ENCODE results near the gene COL6A3.

COL6A3 gene

GRCh38 chr2:237298151-237299118 lies 115.5 kb downstream of the COL6A3 start:
- H3K4me1 ChIP-seq (ENCODE audit: control insufficient read depth in 5 of 5, insufficient read depth in 5 of 5, low read length in 5 of 5) = peaks cover 0 to 22% (median 12%) of the 10 kb centered on the region in 5 donors
- H3K27ac ChIP-seq (ENCODE audit: low read depth, low read length) = no peak overlapping the region
- H3K9me3 ChIP-seq (ENCODE audit: control insufficient read depth in 5 of 5, low read length in 5 of 5) = peaks cover 0 to 4% (median 0%) of the 10 kb centered on the region in 5 donors
- H3K27me3 ChIP-seq (ENCODE audit: control insufficient read depth in 5 of 5, insufficient read depth in 4 of 5, low read length in 5 of 5) = peaks cover 0 to 5% (median 2%) of the 10 kb centered on the region in 5 donors
- H3K9ac ChIP-seq (ENCODE audit: low read length in 5 of 5) = no peak overlapping the region
- no peaks in the 10 kb centered on the region for H3K36me3 ChIP-seq (ENCODE audit: control insufficient read depth in 5 of 5, insufficient read depth in 5 of 5, low read length in 5 of 5)
- H3K4me3 ChIP-seq (ENCODE audit: low read depth in 1 of 5, low read length in 5 of 5) = no peak overlapping the region

- Histone ChIP-seq H3K4me1 (ENCODE audit: control insufficient read depth in 5 of 5, insufficient read depth in 5 of 5, low read length in 5 of 5) (peaks cover 0 to 22% (median 12%) of the 10 kb centered on the region in 5 donors), H3K27me3 (ENCODE audit: control insufficient read depth in 5 of 5, insufficient read depth in 4 of 5, low read length in 5 of 5) (peaks cover 0 to 5% (median 2%) of the 10 kb centered on the region in 5 donors), H3K4me3 (ENCODE audit: low read depth in 1 of 5, low read length in 5 of 5) (no peak overlapping the region), H3K9me3 (ENCODE audit: control insufficient read depth in 5 of 5, low read length in 5 of 5) (peaks cover 0 to 4% (median 3%) of the 10 kb centered on the region in 5 donors), H3K36me3 (ENCODE audit: control insufficient read depth in 5 of 5, insufficient read depth in 5 of 5, low read length in 5 of 5) (no peaks in the 10 kb centered on the region), H3K27ac (ENCODE audit: low read depth, low read length) (peak overlapping the region; percentile 55), H3K9ac (ENCODE audit: low read length in 5 of 5) (no peak overlapping the region)
Observed at GRCh38 chr2:237297421-237298150, 116.4 kb downstream of the COL6A3 start.

DNA sequence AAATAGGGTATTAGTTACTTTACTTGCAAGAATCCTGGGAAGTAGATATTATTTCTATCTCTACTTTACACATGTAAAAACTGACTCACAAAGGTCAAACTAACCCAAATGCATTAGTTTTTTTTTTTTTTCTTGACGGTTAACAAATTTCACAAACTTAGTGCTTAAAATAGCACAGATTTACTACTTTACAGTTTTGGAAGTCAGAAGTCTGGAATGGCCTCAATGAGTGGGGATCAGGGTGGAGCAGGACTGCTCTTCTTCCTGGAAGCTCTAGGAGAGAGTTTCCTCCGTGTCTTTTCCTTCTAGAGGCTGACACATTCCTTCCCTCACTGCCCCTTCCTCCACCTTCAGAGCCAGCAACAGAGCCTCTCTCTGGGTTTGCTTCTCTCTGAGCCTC lies 117.2 kb downstream of the COL6A3 start:
- H3K4me1 ChIP-seq (ENCODE audit: control insufficient read depth in 5 of 5, insufficient read depth in 5 of 5, low read length in 5 of 5) = peaks cover 0 to 28% (median 16%) of the 10 kb centered on the region in 5 donors
- H3K27ac ChIP-seq (ENCODE audit: low read depth, low read length) = peak overlapping the region; percentile 55
- H3K36me3 ChIP-seq (ENCODE audit: control insufficient read depth in 5 of 5, insufficient read depth in 5 of 5, low read length in 5 of 5) = no peaks in the 10 kb centered on the region
- no peak overlapping the region for H3K9ac ChIP-seq (ENCODE audit: low read length in 5 of 5)
- H3K9me3 ChIP-seq (ENCODE audit: control insufficient read depth in 5 of 5, low read length in 5 of 5) = peaks cover 0 to 4% (median 3%) of the 10 kb centered on the region in 5 donors
- H3K27me3 ChIP-seq (ENCODE audit: control insufficient read depth in 5 of 5, insufficient read depth in 4 of 5, low read length in 5 of 5) = peaks cover 0 to 5% (median 2%) of the 10 kb centered on the region in 5 donors
- H3K4me3 ChIP-seq (ENCODE audit: low read depth in 1 of 5, low read length in 5 of 5) = no peak overlapping the region

DNA sequence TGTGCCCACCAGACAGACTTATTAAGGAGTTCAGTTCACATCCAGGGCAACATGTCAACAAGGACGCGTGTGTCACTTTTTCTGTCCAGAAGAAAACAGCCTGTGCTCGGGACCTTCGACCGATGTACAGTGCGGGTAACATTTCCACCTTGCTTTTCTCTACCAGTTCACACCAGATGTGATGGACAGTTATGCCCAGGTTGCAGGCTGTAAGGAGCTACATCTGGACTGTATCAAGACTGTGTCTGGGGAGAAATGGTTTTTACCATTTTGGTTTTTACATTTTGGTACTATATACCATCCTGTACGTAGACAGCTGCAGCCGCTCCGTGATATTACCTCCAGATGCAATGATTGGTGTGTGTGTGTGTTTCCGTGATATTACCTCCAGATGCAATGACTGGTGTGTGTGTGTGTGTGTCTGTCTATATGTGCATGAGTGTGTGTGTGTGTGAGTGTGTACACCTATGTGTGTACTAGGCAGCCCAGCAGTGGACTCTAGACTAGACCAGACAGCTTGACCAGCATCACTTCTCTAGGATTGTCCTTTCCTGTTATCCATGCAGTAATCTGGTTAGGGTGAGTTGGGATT lies 118.0 kb downstream of the COL6A3 start:
- Histone ChIP-seq H3K27ac (ENCODE audit: low read depth, low read length) (peak overlapping the region; percentile 51), H3K4me1 (ENCODE audit: control insufficient read depth in 5 of 5, insufficient read depth in 5 of 5, low read length in 5 of 5) (peaks cover 0 to 35% (median 24%) of the 10 kb centered on the region in 5 donors), H3K9me3 (ENCODE audit: control insufficient read depth in 5 of 5, low read length in 5 of 5) (peaks cover 0 to 4% (median 3%) of the 10 kb centered on the region in 5 donors), H3K36me3 (ENCODE audit: control insufficient read depth in 5 of 5, insufficient read depth in 5 of 5, low read length in 5 of 5) (no peaks in the 10 kb centered on the region), H3K27me3 (ENCODE audit: control insufficient read depth in 5 of 5, insufficient read depth in 4 of 5, low read length in 5 of 5) (peaks cover 0 to 5% (median 0%) of the 10 kb centered on the region in 5 donors), H3K9ac (ENCODE audit: low read length in 5 of 5) (no peak overlapping the region), H3K4me3 (ENCODE audit: low read depth in 1 of 5, low read length in 5 of 5) (no peak overlapping the region)

DNA sequence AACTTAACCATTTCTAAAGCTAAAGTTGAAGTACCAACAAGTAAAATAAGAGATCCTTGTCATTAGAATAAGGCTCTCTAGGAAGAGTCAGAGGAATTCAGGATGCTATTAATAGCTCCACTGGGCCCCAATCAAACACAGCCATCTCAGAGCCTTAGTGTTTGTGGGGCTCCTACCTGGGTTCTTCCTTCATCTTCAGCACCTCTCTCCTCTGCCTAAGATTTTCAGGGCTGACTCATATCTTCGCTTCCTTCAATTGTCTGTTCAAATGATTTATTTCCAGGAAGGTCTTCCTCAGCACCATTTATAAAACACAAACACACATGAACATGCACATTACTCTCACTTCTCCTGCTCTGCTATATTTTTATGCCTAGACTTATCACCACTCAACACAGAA lies 119.5 kb downstream of the COL6A3 start:
- Histone ChIP-seq H3K9me3 (ENCODE audit: control insufficient read depth in 5 of 5, low read length in 5 of 5) (peaks cover 0 to 4% (median 3%) of the 10 kb centered on the region in 5 donors), H3K27ac (ENCODE audit: low read depth, low read length) (no peak overlapping the region), H3K9ac (ENCODE audit: low read length in 5 of 5) (no peak overlapping the region), H3K4me3 (ENCODE audit: low read depth in 1 of 5, low read length in 5 of 5) (no peak overlapping the region), H3K4me1 (ENCODE audit: control insufficient read depth in 5 of 5, insufficient read depth in 5 of 5, low read length in 5 of 5) (peaks cover 0 to 46% (median 34%) of the 10 kb centered on the region in 5 donors), H3K36me3 (ENCODE audit: control insufficient read depth in 5 of 5, insufficient read depth in 5 of 5, low read length in 5 of 5) (no peaks in the 10 kb centered on the region), H3K27me3 (ENCODE audit: control insufficient read depth in 5 of 5, insufficient read depth in 4 of 5, low read length in 5 of 5) (no peaks in the 10 kb centered on the region)

DNA sequence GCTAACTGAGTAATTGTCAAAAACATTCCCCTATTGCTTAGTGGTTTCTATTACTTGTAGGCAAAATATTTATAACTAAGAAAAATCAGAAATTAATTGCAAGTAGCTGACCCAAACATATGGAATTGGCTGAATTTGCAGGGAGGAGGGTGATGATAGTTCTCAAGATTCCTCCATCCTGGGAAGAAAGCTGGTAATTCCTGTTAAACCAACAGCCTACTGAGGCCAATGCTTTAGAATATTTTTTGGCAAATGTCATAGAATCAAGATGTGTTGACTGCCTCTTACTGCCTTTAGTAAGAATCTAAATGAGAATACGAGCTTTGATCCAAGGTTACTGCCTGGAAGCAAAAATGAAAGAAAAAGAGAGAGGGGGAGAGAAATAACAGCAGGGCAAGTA lies 120.0 kb downstream of the COL6A3 start:
- H3K36me3 ChIP-seq (ENCODE audit: control insufficient read depth in 5 of 5, insufficient read depth in 5 of 5, low read length in 5 of 5) = no peaks in the 10 kb centered on the region
- peaks cover 0 to 46% (median 34%) of the 10 kb centered on the region in 5 donors for H3K4me1 ChIP-seq (ENCODE audit: control insufficient read depth in 5 of 5, insufficient read depth in 5 of 5, low read length in 5 of 5)

DNA sequence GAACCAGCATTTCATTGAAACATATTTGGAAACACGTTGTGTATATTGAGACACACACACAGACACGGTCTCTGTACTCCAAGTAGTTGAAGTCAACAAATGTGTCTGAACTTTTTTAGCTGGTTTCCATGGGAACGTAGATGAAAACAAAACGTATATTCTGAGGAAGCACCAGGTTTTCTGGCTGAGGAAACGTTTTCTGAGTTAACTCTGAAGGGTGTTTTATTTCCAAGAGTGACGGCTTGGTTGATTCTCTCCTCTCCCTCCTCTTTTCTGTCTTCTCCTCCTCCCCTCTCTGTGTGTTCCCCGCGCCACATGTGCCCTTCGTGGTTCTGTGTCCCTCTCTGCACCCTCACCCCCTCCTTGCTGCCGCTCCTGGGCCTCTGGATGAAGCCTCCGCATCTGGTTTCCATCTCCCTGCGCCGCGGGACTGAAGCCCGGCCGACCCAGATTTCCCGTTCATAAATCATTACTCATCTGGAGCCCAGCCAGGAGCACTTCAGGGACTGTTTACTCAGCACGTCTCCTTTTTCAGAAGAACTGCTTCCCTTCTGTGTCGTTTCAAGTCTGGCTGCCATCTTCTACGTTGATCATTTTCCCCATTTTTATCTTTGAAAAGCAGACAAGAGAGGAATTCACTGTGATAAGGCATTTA lies 122.7 kb downstream of the COL6A3 start:
- H3K4me1 ChIP-seq (ENCODE audit: control insufficient read depth in 5 of 5, insufficient read depth in 5 of 5, low read length in 5 of 5) = peaks cover 0 to 30% (median 22%) of the 10 kb centered on the region in 5 donors
- peak overlapping the region in 3 of 5 donors; percentile 35 to 60 (median 39) for H3K9ac ChIP-seq (ENCODE audit: low read length in 5 of 5)
- H3K36me3 ChIP-seq (ENCODE audit: control insufficient read depth in 5 of 5, insufficient read depth in 5 of 5, low read length in 5 of 5) = no peaks in the 10 kb centered on the region
- no peaks in the 10 kb centered on the region for H3K27me3 ChIP-seq (ENCODE audit: control insufficient read depth in 5 of 5, insufficient read depth in 4 of 5, low read length in 5 of 5)
- H3K27ac ChIP-seq (ENCODE audit: low read depth, low read length) = peak overlapping the region; percentile 86
- peaks cover 0 to 4% (median 3%) of the 10 kb centered on the region in 5 donors for H3K9me3 ChIP-seq (ENCODE audit: control insufficient read depth in 5 of 5, low read length in 5 of 5)
- H3K4me3 ChIP-seq (ENCODE audit: low read depth in 1 of 5, low read length in 5 of 5) = peak overlapping the region in 4 of 5 donors; percentile 23 to 48 (median 40)

More for the DNA sequence above, 120.0 kb downstream of the COL6A3 start:
- H3K9ac ChIP-seq (ENCODE audit: low read length in 5 of 5) = no peak overlapping the region
- no peaks in the 10 kb centered on the region for H3K27me3 ChIP-seq (ENCODE audit: control insufficient read depth in 5 of 5, insufficient read depth in 4 of 5, low read length in 5 of 5)
- no peak overlapping the region for H3K27ac ChIP-seq (ENCODE audit: low read depth, low read length)
- peaks cover 0 to 4% (median 3%) of the 10 kb centered on the region in 5 donors for H3K9me3 ChIP-seq (ENCODE audit: control insufficient read depth in 5 of 5, low read length in 5 of 5)
- H3K4me3 ChIP-seq (ENCODE audit: low read depth in 1 of 5, low read length in 5 of 5) = no peak overlapping the region

- no peaks in the 10 kb centered on the region for H3K27me3 ChIP-seq (ENCODE audit: control insufficient read depth in 5 of 5, insufficient read depth in 4 of 5, low read length in 5 of 5)
- H3K4me1 ChIP-seq (ENCODE audit: control insufficient read depth in 5 of 5, insufficient read depth in 5 of 5, low read length in 5 of 5) = peaks cover 0 to 28% (median 24%) of the 10 kb centered on the region in 5 donors
- no peaks in the 10 kb centered on the region for H3K36me3 ChIP-seq (ENCODE audit: control insufficient read depth in 5 of 5, insufficient read depth in 5 of 5, low read length in 5 of 5)
- H3K9ac ChIP-seq (ENCODE audit: low read length in 5 of 5) = peak overlapping the region in 2 of 5 donors; percentile 29 to 60
- H3K9me3 ChIP-seq (ENCODE audit: control insufficient read depth in 5 of 5, low read length in 5 of 5) = peaks cover 0 to 4% (median 3%) of the 10 kb centered on the region in 5 donors
- no peak overlapping the region for H3K4me3 ChIP-seq (ENCODE audit: low read depth in 1 of 5, low read length in 5 of 5)
- H3K27ac ChIP-seq (ENCODE audit: low read depth, low read length) = peak overlapping the region; percentile 86
Observed at GRCh38 chr2:237290261-237290660, 123.7 kb downstream of the COL6A3 start.

GRCh38 chr2:237289139-237289538 lies 124.8 kb downstream of the COL6A3 start:
- H3K27ac ChIP-seq (ENCODE audit: low read depth, low read length) = no peak overlapping the region

More at GRCh38 chr2:237289139-237289538, 124.8 kb downstream of the COL6A3 start:
- no peaks in the 10 kb centered on the region for H3K36me3 ChIP-seq (ENCODE audit: control insufficient read depth in 5 of 5, insufficient read depth in 5 of 5, low read length in 5 of 5)
- no peaks in the 10 kb centered on the region for H3K27me3 ChIP-seq (ENCODE audit: control insufficient read depth in 5 of 5, insufficient read depth in 4 of 5, low read length in 5 of 5)
- peaks cover 0 to 26% (median 22%) of the 10 kb centered on the region in 5 donors for H3K4me1 ChIP-seq (ENCODE audit: control insufficient read depth in 5 of 5, insufficient read depth in 5 of 5, low read length in 5 of 5)
- H3K9ac ChIP-seq (ENCODE audit: low read length in 5 of 5) = no peak overlapping the region
- peaks cover 0 to 4% (median 0%) of the 10 kb centered on the region in 5 donors for H3K9me3 ChIP-seq (ENCODE audit: control insufficient read depth in 5 of 5, low read length in 5 of 5)
- no peak overlapping the region for H3K4me3 ChIP-seq (ENCODE audit: low read depth in 1 of 5, low read length in 5 of 5)
